ENCODE data around the gene NOVA2.

GRCh38 chr19:45908956-45909355, 64.7 kb downstream of the NOVA2 start:
- TF ChIP-seq CTCF (IDR thresholded peaks at IDR 0.05; ENCODE audit: low read depth, low read length, poor library complexity, severe bottlenecking): no peak
- no peak for TF ChIP-seq EZH2phosphoT487 (IDR thresholded peaks at IDR 0.05; ENCODE audit: borderline replicate concordance, low read length)

Measured in DOHH2 (cell line).